Dermis microvascular lymphatic vessel endothelial cell (primary cell): ENCODE data around the gene TTC27. TPM values are rescaled to one million over a fixed set of nuclear protein-coding genes. Genes with fewer than 3 reads are reported as not detected.
A peak's percentile ranks its signal among the peaks of the same experiment; 100 is the strongest.
"Not testable (repeated sequence)": the region's sequence is repeated elsewhere in the genome, so short reads cannot be mapped to it uniquely, and the experiment has no call there.

ENCODE experiments used
- DNase-seq, 2 donors: peaks; one replicate each; pipeline versions ENCODE4 v3.0.0 to v3.0.0-alpha.2; 2010; ENCODE audit warnings: low read depth in 2 of 2
- total RNA-seq: library from RNA; depleted of rRNA; stranded (reverse); fragments of >200 nt; gene quantifications from 2 replicates; pipeline ENCODE4 v1.2.1, GENCODE V29; 2014

TTC27 gene
- total RNA-seq, 1 donor from 2014 or later, result 17.3 TPM

DNA sequence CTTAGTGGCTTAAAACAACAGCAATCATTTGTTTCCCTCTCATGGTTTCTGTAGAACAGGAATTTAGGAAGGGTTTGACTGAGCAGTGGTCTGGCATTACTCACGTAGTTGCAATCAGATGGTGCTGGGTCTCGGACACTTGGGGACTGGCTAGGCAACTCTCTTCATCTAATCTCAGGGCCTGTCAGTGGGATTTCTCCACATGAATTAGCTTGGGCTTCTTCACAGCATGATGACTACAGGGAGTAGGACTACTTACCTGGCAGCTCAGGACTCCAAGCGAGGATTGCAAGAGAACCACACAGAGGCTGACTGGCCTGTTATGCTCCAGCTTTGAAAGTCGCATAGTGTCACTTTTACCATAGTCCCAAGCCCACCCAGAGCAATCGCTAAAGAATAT, 125.1 kb downstream of the TTC27 start:
- no peak for DNase-seq

DNA sequence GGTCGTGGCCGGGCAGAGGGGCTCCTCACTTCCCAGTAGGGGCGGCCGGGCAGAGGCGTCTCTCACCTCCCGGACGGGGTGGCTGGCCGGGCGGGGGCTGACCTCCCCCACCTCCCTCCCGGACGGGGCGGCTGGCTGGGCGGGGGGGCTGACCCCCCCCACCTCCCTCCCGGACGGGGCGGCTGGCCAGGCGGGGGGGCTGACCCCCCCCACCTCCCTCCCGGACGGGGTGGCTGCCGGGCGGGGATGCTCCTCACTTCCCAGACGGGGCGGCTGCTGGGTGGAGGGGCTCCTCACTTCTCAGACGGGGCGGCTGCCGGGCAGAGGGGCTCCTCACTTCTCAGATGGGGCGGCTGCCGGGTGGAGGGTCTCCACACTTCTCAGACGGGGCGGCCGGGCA, 126.8 kb downstream of the TTC27 start:
- DNase-seq, result not testable (repeated sequence)

- DNase-seq, result no peak
These were observed 127.8 kb downstream of the TTC27 start for GRCh38 chr2:32755666-32756065.

- DNase-seq, result no peak
These were observed 128.4 kb downstream of the TTC27 start for GRCh38 chr2:32756074-32756727.

DNA sequence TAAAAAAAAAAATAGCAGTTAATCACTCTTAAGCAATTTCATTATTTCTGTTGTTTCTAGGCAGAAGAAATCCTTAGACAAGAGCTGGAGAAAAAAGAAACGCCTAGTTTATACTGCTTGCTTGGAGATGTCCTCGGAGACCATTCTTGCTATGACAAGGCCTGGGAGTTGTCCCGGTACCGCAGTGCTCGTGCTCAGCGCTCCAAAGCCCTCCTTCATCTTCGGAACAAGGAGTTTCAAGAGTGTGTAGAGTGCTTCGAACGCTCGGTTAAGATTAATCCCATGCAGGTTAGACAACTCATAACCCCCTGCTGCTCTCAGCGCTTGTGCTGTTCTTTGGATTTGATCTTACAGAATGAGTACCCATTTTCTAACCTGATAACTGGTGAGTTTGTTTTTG, 130.4 kb downstream of the TTC27 start:
- no peak for DNase-seq

- DNase-seq, result no peak
These were observed 132.8 kb downstream of the TTC27 start for GRCh38 chr2:32760628-32761027.

GRCh38 chr2:32768387-32769174, 140.7 kb downstream of the TTC27 start:
- no peak for DNase-seq

DNA sequence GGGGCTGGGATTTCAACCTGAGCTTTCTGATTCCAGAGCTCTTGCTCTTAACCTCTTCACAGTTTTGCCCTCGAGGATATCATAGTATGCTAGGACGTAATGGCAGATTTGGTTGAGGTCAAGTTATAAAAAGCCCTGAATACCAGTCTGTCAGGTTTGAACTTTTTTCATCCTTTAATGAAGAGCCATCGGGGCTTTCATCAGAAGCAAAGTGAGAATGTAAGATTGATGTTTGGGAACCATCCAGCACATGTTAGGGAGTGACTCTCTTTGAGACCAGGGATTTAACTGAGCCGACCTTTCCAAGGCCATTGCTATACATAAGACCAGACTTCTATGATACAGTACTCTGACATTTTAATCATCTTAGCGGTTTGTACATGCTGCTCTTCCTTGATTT, 142.5 kb downstream of the TTC27 start:
- DNase-seq, result no peak

DNA sequence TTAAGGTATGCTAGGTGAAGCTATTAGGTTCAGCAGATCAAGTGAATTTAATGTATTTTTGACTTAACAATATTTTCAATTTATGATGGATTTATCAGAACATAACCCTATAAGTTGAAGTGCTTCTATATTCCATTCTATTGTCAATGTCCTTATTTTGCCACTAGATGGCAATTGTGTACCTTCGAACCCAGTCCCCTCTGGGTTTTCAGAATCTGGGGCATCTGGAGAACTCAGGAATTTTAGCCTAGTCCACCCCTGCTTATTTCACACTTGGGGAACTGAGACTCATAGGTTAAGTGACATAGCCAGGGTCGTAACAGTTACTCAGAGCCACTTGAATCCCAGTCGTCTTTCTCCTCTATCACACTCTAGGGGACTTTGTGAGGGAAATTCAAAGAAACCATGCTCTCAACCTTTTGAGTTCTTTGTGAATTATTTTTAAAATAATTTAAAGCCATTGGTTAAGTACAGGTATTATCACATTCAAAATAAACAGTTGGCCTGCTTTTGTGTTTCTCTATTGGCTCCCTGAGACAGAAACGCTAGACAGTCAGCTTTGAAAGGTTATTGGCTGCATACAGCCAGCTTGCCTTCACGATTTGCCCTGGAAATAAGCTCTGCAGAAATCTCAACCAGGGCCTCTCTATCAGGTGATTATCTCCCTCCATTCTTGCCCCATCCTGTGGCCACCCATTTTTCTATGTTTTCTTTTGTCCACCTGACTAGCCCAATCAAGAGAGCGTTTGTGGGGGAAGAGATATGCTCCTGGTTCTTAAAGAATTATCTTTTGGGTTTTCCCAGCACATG, 145.0 kb downstream of the TTC27 start:
- DNase-seq, result peak; percentile 49 to 66

DNA sequence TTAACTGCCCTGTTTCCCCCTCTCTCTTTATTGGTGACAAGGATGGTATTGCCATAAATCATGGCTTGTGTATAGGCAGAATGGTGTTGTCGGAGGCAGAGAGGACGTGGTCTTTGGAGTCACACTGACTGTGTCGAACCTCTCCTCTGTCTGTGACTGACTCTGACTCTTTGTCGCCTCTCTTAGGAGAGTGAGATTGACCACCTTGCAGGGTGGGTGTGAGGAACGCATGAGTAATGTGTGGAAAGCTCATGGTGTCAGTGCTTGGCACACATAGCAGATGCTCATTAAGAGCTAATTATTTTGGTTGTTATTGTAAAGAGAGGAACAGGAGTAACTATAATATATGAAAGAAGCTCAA, 145.6 kb downstream of the TTC27 start:
- no peak for DNase-seq

DNA sequence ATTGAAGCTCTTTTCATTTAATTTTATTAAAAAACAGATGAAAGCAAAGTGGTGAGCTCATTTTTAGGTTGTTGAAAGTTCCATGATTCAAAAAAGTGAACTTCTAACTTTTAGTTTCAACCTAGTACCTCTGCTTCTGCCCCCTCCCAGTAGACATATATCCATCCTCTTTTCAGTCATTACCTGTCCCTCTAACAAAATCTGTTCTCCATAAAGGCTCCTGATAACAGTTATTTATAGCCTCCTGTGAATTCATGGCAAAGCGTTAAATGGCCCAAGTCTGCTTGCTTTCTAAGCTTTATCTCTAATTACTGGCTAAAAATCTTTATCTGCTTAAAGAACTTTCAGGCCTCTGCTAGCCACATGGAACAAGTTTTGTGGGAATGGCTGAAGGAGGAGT, 148.1 kb downstream of the TTC27 start:
- no peak for DNase-seq

DNA sequence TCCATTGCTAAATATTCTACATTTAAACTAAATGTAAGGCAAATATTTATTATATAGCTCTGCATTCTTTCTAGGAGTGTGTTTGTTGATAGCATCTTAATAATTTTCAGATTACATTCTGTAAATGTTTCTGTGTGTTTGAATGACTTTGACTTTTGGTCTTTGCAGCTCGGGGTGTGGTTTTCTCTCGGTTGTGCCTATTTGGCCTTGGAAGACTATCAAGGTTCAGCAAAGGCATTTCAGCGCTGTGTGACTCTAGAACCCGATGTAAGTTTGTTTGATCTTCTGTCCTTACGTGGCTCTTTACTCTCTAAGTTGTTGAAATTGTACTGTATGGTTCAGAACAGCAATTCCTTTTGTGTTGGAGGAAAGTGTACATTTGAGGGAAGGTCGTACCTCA, 149.9 kb downstream of the TTC27 start:
- DNase-seq, result no peak

GRCh38 chr2:32780961-32781360, 153.1 kb downstream of the TTC27 start:
- DNase-seq, result no peak

GRCh38 chr2:32783469-32783868, 155.6 kb downstream of the TTC27 start:
- DNase-seq, result peak; percentile 47 to 52

DNA sequence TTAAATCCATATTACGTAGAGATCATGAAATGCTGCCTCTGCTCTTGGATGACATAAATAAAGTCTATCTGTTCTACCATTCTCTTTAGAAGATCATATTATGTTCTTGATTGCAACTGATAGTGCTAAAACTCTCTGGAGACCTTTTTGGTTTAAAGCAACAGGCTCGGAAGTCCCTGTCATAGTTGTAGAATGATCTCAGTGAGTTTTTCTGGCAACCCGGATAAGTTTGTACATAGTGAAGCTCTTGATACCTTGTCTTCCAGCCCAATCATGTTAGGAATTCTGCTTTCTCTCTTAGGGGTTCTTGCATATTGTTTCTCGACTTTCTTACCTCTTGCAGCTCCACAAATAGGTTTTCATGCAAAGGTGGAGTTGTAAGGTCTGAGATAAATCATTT, 156.1 kb downstream of the TTC27 start:
- no peak for DNase-seq

- no peak for DNase-seq
These were observed 159.4 kb downstream of the TTC27 start for GRCh38 chr2:32787207-32787606.

- DNase-seq, result peak in 1 of 2 donors; percentile 45
These were observed 160.3 kb downstream of the TTC27 start for GRCh38 chr2:32788114-32788513.

- peak in 1 of 2 donors; percentile 91 for DNase-seq
These were observed 164.6 kb downstream of the TTC27 start for GRCh38 chr2:32792416-32792815.

DNA sequence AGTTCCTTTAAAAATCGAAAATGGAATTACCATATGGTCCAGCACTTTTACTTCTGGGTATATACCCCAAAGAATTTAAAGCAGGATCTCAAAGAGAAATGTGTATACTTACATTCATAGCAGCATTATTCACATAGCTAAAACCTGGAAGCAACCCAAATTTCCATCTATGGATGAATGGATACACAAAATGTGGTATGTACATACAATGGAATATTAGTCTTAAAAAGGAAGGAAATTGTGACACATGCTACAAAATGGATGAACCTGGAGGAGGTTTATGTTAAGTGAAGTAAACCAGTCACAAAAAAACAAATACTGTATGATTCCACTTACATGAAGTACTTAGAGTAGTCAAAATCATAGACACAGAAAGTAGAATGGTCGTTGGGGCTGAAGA, 171.0 kb downstream of the TTC27 start:
- DNase-seq, result peak; percentile 16 to 84

GRCh38 chr2:32801741-32802140, 173.9 kb downstream of the TTC27 start:
- DNase-seq, result no peak

GRCh38 chr2:32802877-32803276, 175.0 kb downstream of the TTC27 start:
- DNase-seq, result no peak

DNA sequence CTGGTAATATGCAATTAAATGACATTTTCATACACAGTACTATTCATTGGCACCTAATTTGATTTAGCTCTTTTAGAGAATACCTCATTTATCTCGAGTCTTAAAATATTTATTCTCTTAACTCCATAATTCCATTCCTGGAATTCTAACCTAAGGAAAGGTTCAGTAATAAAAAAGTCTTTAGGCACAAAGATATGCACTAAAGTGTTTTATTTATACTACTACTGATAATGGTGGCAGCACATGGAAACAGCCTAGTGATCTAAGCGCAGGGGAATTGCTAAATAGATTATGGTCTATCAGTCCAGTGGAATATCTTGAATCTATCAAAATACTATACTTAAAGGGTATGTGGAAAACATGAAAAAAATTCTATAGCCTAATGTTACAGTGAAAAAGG, 176.4 kb downstream of the TTC27 start:
- DNase-seq, result no peak
